ENCODE data around the gene NRDE2. TPM values are rescaled to one million over a fixed set of nuclear protein-coding genes. Genes with fewer than 3 reads are reported as not detected.

Gene NRDE2
- total RNA-seq, 2 donors from 2014 or later = 18.8 to 21.5 TPM

GRCh38 chr14:90268420-90268819 is 63.3 kb downstream of the NRDE2 start:
- Histone ChIP-seq H3K4me1 (replicated peaks) (no peaks in the 10 kb centered on the region), H3K9me3 (no peaks in the 10 kb centered on the region), H3K4me3 (no peak overlapping the region), H3K27me3 (replicated peaks; ENCODE audit: insufficient read depth) (no peaks in the 10 kb centered on the region), H3K36me3 (peaks cover 0 to 17% of the 10 kb centered on the region in 2 donors), H3K27ac (no peak overlapping the region)
- TF ChIP-seq POLR2A (IDR thresholded peaks at IDR 0.05) (no peak), CTCF (IDR thresholded peaks at IDR 0.05) (no peak), POLR2AphosphoS5 (IDR thresholded peaks at IDR 0.05) (no peak)
- no peak for DNase-seq (ENCODE audit: low spot score)
- intact Hi-C loops (cut with DNase I) = no loop called here
- 91% methylated on average over 4 of the region's 4 CpGs for WGBS

- peaks cover 0 to 17% of the 10 kb centered on the region in 2 donors for H3K36me3 ChIP-seq
- intact Hi-C loops (cut with DNase I) = no loop called here
- H3K27me3 ChIP-seq (replicated peaks; ENCODE audit: insufficient read depth) = no peaks in the 10 kb centered on the region
- no peak for DNase-seq (ENCODE audit: low spot score)
- 95% methylated on average over 9 of the region's 9 CpGs for WGBS
- H3K9me3 ChIP-seq = no peaks in the 10 kb centered on the region
- H3K4me3 ChIP-seq = no peak overlapping the region
- TF ChIP-seq POLR2A (IDR thresholded peaks at IDR 0.05) = no peak
- no peak for TF ChIP-seq CTCF (IDR thresholded peaks at IDR 0.05)
- no peak for TF ChIP-seq POLR2AphosphoS5 (IDR thresholded peaks at IDR 0.05)
- no peak overlapping the region for H3K27ac ChIP-seq
- no peaks in the 10 kb centered on the region for H3K4me1 ChIP-seq (replicated peaks)
Measured at GRCh38 chr14:90266441-90267154, 65.1 kb downstream of the NRDE2 start.

GRCh38 chr14:90263748-90264449 is 67.8 kb downstream of the NRDE2 start:
- no peak for DNase-seq (ENCODE audit: low spot score)
- Histone ChIP-seq H3K36me3 (peaks cover 0 to 17% of the 10 kb centered on the region in 2 donors), H3K27me3 (replicated peaks; ENCODE audit: insufficient read depth) (no peaks in the 10 kb centered on the region), H3K27ac (no peak overlapping the region), H3K4me1 (replicated peaks) (no peaks in the 10 kb centered on the region), H3K4me3 (no peak overlapping the region), H3K9me3 (no peaks in the 10 kb centered on the region)
- WGBS = 68% methylated on average over 8 of the region's 8 CpGs
- intact Hi-C loops (cut with DNase I) = no loop called here
- no peak for TF ChIP-seq POLR2AphosphoS5 (IDR thresholded peaks at IDR 0.05)

GRCh38 chr14:90256354-90257131 is 75.2 kb downstream of the NRDE2 start, which contains the start of gene PSMC1:
PSMC1 (plus strand) TSS chr14:90256553; CDS start chr14:90256598, 45 bp downstream.
- DNase-seq (ENCODE audit: low spot score) = peak; percentile 85
- Histone ChIP-seq H3K27ac (peak within 1 kb of the TSS; percentile 72 to 74), H3K27me3 (replicated peaks; ENCODE audit: insufficient read depth) (no peaks in the 10 kb centered on the region), H3K9me3 (no peaks in the 10 kb centered on the region), H3K36me3 (no peaks in the 10 kb centered on the region), H3K4me1 (replicated peaks) (no peaks in the 10 kb centered on the region), H3K4me3 (peak within 1 kb of the TSS; percentile 90 to 96)
- intact Hi-C loops (cut with DNase I) = loop anchor here (5.0 kb wide), 2 partner anchors 76 to 126 kb away; partner anchors contain the start of gene NRDE2
- TF ChIP-seq CTCF (IDR thresholded peaks at IDR 0.05) = peak in 1 of 4 experiments; percentile 38
- TF ChIP-seq POLR2AphosphoS5 (IDR thresholded peaks at IDR 0.05) = peak; percentile 98
- TF ChIP-seq POLR2A (IDR thresholded peaks at IDR 0.05) = no peak
- WGBS = 0% methylated on average over 39 of the region's 55 CpGs

GRCh38 chr14:90255871-90256270 is 75.9 kb downstream of the NRDE2 start:
- Histone ChIP-seq H3K9me3 (no peaks in the 10 kb centered on the region), H3K4me1 (replicated peaks) (no peaks in the 10 kb centered on the region), H3K36me3 (no peaks in the 10 kb centered on the region), H3K4me3 (peak overlapping the region; percentile 90 to 96), H3K27me3 (replicated peaks; ENCODE audit: insufficient read depth) (no peaks in the 10 kb centered on the region), H3K27ac (no peak overlapping the region)
- intact Hi-C loops (cut with DNase I) = loop anchor here (5.0 kb wide), 2 partner anchors 76 to 126 kb away; partner anchors contain the start of gene NRDE2
- 53% methylated on average over 1 of the region's 1 CpG for WGBS
- TF ChIP-seq POLR2AphosphoS5 (IDR thresholded peaks at IDR 0.05) (no peak), CTCF (IDR thresholded peaks at IDR 0.05) (no peak), POLR2A (IDR thresholded peaks at IDR 0.05) (no peak)
- DNase-seq (ENCODE audit: low spot score) = no peak
